ENCODE measurements around the gene SCRT2.

SCRT2 gene

DNA sequence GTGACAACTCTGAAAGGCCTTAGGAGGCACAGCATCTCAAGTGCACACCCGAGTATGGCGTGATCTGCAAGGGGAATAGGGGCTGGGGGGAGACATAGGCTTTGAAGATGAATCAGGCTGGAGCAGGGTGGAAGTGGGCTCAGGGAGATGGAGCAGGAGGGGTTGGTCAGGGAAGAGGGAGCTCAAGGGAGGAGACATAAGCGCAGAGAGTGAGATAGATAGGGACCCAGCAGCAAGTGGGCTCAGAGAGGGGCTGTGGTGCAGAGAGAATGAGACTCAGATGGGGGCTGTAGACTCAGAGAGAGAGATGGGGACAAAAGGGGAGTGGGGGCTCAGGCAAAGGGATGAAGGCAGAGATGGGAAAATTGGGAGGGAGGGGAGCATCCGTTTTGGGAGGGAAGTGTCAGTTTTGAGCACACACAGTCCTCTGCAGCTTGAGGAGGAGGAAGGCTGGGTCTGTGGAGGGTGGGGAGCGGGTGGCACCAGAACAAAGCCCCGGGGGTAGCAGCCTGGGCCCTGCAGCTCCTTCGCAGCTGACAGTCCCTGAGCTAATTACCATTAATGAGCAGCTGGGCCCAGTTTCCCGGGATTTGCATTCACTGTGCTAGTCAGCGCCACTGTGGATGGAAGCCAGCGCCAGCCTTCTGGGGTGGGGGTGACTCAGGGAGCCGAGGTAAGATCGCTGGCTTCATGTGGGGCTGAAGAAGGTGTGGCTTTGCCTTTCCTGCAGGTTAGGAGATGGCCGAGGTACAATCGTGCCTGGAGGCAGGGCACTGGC, 41.3 kb downstream of the SCRT2 start:
- DNase-seq (ENCODE audit: low read depth) = no peak

DNA sequence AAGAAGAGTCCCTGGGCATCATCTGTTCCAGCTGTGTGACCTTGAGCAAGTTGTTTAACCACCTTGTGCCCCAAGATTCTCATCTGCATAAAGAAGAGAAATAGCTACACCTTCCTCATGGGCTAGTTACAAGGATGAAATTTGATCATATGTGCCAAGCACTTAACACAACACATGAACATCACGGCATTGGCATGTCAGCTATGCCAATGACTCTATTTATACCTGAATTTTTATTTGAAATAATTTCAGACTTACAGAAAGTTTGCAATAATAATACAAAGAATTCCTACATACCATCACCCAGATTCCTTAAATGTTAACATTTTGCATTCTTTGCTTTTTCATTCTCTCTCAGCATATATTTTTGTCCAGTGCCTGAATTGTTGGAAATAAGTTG, 44.5 kb downstream of the SCRT2 start:
- DNase-seq (ENCODE audit: low read depth) = no peak

- no peak for DNase-seq (ENCODE audit: low read depth)
Observed at GRCh38 chr20:626579-626978, 49.0 kb downstream of the SCRT2 start.

DNA sequence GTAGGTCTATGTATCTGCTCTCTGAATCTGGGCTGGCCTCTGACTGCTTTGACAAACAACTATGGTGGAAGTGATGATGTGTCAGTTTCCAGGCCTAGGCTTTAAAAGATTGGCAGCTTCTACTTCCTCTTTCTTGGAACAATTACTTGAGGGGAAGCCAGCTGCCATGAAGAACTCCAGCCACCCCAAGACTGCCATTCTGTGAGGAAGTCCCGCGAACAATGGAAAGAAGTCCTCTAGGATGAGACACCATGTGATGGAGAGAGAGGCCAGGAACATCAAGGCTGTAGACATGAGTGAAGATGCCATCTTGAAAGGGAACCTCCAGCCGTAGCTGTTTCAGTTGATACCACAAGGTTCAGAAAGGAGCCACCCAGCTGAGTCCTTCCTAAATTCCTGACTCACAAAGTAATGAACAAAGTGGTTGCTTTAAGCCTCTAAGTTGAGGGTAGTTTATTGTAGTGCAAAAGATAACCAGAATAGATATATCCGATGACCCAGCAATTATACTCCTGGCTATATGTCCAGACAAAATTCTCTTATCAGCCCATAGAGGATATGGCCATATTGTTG, 50.2 kb downstream of the SCRT2 start:
- no peak for DNase-seq (ENCODE audit: low read depth)

- DNase-seq (ENCODE audit: low read depth) = no peak
Observed at GRCh38 chr20:623704-624103, 51.9 kb downstream of the SCRT2 start.

- DNase-seq (ENCODE audit: low read depth) = no peak
Observed at GRCh38 chr20:623021-623420, 52.6 kb downstream of the SCRT2 start.

- DNase-seq (ENCODE audit: low read depth) = no peak
Observed at GRCh38 chr20:622161-622560, 53.4 kb downstream of the SCRT2 start.

DNA sequence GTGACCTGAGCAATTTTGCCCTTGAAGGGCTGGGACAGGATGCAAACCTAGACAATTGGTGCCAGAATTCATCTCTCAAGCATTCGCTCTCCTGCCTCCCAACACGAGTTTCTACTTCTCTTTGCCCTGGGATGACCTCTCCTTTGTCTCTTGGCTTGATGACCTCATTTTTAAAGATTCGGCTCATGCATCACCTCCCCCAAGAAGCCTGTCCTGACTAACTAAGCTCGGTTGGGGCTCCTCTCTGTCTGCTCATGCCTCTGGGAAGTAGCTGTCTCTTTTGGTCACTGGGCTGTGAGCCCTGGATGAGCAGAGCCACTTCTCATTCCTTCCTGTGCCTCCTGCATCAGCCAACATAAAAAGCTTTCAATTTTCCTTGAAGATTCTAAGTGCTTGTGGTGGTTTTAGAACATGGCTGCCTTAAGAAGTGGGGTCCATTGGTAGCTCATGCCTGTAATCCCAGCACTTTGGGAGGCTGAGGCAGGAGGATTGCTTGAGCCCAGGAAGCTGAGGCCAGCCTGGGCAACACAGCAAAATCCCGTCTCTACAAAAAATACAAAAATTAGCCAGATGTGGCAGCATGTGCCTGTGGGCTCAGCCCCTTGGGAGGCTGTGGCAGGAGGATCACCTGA, 54.4 kb downstream of the SCRT2 start:
- no peak for DNase-seq (ENCODE audit: low read depth)

DNA sequence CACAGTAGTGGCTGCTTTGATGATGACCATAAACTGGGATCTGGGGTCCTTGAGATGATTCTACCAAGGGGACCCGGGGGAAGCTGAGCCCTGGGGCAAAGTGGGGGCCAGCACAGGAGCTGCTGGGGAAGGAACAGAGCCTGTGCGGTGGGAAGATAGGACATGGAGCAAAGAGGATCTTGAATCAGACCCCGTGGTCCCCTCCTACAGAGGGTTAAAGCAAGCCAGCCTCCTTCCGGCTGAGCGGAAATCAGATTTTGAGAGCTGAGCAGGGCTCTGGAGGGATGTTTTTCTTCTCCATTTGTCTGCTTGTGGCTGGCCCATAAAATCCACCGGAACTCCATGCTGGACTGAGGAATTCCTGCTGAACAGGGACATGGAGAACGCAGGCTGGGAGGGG, 55.4 kb downstream of the SCRT2 start:
- no peak for DNase-seq (ENCODE audit: low read depth)

DNA sequence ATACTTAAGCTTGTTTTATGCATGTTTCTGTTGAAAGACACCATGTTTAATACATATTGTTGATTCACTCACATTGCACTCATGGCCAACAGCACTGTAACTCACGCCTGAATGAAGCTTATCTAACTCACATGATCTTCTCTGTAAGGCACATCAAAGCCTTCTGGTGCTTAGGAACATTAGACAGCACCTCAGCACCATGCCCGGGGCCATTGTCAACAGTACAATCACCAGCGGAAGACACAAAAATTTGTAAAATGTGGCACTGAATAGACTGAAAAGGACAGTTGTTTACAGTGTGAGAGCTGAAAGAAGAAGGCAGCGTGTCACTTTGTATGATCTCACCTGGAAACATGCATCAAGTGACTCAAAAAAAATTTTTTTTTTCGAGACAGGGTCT, 56.6 kb downstream of the SCRT2 start:
- DNase-seq (ENCODE audit: low read depth) = no peak

DNA sequence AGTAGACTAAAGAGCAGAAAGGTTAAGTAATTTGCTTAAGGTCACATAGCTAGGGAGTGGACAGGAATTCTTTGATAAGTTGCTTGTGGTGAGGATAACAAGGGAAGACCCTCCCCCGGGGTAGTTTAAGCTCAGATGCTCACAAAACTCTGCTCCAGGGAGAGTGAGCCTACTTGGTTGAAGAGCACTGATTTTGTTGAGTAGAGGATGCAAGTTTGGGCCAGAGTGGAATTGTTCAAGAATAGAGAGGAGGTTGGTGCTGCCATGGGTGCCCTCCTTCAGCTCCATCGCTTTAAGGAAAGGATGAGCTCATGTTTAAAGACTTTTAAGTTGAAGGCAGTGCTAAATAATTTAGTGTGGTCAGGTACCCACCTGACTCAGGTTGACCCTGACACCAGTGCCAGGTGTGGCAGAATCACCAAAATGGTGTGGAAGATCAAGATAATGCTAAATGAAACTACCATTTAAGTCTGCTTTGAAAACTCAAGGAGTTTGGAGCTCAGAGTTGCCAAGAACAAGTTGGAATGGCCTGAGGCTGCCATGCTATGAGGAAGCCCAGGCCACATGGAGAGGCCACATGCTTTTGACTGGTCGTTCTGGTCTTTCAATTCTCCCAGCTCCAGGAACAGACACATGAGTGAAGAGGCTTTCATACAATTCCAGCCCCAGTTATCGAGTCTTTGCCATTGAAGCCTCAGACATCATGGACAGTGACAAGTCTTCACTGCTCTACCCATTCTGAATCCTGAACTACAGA, 57.5 kb downstream of the SCRT2 start:
- no peak for DNase-seq (ENCODE audit: low read depth)

DNA sequence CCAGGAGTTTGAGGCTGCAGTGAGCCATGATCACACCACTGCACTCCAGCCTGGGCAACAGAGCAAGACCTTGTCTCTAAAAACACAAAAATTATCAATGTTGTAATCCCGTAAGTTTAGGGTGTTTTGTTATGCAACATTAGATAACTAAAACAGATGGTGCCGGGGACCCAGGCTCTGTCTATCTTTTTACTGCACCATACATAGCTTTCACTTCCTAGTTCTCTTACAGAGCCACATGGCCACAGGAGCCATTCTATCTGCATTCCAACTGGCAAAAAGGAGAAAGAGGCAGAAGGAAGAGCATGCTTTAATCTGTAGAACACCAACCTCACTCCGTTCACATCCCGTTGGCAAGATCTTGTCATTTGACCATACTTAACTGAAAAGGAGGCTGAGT, 60.1 kb downstream of the SCRT2 start:
- no peak for DNase-seq (ENCODE audit: low read depth)

DNA sequence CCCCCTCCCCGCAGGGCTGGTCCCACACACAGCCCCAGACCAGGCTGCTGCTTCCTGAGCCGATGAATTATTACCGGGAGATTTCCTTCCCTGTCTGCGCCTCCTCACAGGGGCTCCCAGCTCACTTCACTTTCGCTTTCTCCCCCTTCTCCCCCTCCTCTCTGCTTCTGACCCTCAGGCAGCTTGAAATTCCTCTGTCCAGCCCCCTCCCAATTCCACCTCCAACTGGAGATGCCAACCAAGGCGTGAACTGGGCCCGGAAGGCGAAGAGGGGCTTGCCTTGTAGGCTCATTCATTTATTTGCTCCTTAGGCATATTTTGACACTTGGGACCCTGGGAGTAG, 63.8 kb downstream of the SCRT2 start:
- no peak for DNase-seq (ENCODE audit: low read depth)

All from stimulated activated CD8-positive, alpha-beta memory T cell treated with anti-CD3 and anti-CD28 coated beads, Interleukin-12 subunit alpha, Interleukin-12 subunit beta, amount 100 ng/mL, for 1 hour (primary cell).